Activated naive CD4-positive, alpha-beta T cell treated with anti-CD3 and anti-CD28 coated beads, Interleukin-2, amount 50 U/mL, for 72 hours (primary cell): Measurements from ENCODE around the gene CLIP4. TPM values are rescaled to one million over a fixed set of nuclear protein-coding genes. Genes with fewer than 3 reads are reported as not detected.

Source experiments
- ATAC-seq, 2 donors: fragments of 150-1000 bp; cut with Tn5 transposase; 2 replicates each; pipeline ENCODE4 v1.10.0; 2021; ENCODE audit warnings: mild to moderate bottlenecking in 2 of 2, moderate library complexity in 2 of 2
- DNase-seq, 2 donors: peaks; one replicate each; pipeline ENCODE4 v3.0.0; 2021 to 2022; ENCODE audit warnings: low spot score in 2 of 2
- H3K27ac Mint-ChIP-seq, 2 donors: one replicate each; pipeline ENCODE4 v1.8.0; 2022; ENCODE audit warnings: mild to moderate bottlenecking in 2 of 2, mixed read lengths in 2 of 2
- H3K36me3 Mint-ChIP-seq, 2 donors: one replicate each; pipeline ENCODE4 v1.8.0; 2022; ENCODE audit warnings: mixed read lengths in 2 of 2
- H3K9me3 Mint-ChIP-seq, 2 donors: one replicate each; pipeline ENCODE4 v1.8.0; 2022; ENCODE audit warnings: mixed read lengths in 2 of 2
- total RNA-seq, 2 donors: library from RNA; stranded (reverse); gene quantifications; one replicate each; pipeline ENCODE4 v1.2.3, GENCODE V29; 2022

CLIP4 gene
- total RNA-seq, 2 donors from 2014 or later, result 19.7 to 27.7 TPM

- H3K9me3 Mint-ChIP-seq, result no peaks in the 10 kb centered on the region
- no peak overlapping the region for H3K27ac Mint-ChIP-seq
- H3K36me3 Mint-ChIP-seq, result peaks cover 0 to 11% of the 10 kb centered on the region in 2 donors
- ATAC-seq (no peak), DNase-seq (no peak)
These were observed 41.9 kb downstream of the CLIP4 start for GRCh38 chr2:29157131-29157530.

DNA sequence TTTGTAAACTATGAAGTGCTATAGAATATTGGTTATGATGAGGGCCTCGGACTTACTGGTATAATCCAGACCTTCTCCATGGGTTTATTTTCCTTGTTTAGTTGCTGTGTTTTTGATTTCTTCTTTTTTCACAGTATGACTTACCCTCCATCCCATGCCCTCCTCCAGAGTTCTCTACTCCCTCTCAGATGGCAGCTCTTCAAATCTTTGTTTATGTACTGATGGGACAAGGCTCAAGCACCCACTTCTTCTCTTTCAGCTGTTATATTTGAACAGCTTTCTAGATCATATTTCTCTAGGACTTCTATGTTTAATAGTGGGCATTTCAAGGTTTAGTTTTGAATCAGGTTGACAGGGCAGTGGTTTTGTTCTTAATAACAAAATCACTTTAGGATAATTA is 43.9 kb downstream of the CLIP4 start:
- ATAC-seq, result no peak

GRCh38 chr2:29160184-29160583 is 45.0 kb downstream of the CLIP4 start:
- Mint-ChIP-seq H3K36me3 (no peaks in the 10 kb centered on the region), H3K9me3 (no peaks in the 10 kb centered on the region), H3K27ac (no peak overlapping the region)
- ATAC-seq (no peak), DNase-seq (no peak)

More for the DNA sequence above, 43.9 kb downstream of the CLIP4 start:
- DNase-seq, result no peak
- no peaks in the 10 kb centered on the region for H3K9me3 Mint-ChIP-seq
- H3K36me3 Mint-ChIP-seq, result no peaks in the 10 kb centered on the region
- H3K27ac Mint-ChIP-seq, result no peak overlapping the region

DNA sequence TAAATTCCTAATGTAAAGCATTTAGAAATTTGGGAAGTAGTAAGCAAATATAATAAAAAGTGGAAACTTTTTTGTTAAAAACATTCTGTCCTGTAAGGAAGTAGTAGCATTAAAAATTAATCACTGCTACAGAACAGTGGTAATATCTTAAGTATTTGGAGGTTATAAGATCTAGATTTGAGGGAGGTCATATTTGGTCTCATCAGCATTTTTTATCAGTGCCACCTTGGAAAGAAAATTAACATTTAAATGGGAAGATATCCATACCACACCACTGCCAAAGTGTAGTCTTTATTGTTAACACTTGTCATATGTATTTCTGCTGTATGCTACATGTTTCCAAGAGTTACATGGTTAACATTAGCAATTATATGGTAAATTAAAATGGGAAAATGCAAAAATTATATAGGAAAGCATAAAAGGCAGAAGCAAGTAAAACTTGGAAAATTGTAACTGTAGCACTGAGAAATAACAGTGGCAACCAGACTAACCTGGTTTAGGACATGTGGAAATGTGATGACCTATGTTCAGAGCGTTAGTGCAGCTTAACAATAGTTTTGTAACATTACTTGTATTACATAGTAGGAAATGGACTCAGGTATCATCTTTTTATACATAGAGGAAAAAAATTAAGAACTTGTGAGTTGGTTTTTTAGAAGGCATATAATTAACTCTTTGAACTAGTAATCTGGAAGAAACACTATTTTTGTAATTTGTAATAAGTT is 47.2 kb downstream of the CLIP4 start:
- no peaks in the 10 kb centered on the region for H3K36me3 Mint-ChIP-seq
- H3K27ac Mint-ChIP-seq, result no peak overlapping the region
- H3K9me3 Mint-ChIP-seq, result no peaks in the 10 kb centered on the region
- ATAC-seq, result no peak
- DNase-seq, result no peak

GRCh38 chr2:29164091-29164846 is 49.1 kb downstream of the CLIP4 start:
- no peak overlapping the region for H3K27ac Mint-ChIP-seq

DNA sequence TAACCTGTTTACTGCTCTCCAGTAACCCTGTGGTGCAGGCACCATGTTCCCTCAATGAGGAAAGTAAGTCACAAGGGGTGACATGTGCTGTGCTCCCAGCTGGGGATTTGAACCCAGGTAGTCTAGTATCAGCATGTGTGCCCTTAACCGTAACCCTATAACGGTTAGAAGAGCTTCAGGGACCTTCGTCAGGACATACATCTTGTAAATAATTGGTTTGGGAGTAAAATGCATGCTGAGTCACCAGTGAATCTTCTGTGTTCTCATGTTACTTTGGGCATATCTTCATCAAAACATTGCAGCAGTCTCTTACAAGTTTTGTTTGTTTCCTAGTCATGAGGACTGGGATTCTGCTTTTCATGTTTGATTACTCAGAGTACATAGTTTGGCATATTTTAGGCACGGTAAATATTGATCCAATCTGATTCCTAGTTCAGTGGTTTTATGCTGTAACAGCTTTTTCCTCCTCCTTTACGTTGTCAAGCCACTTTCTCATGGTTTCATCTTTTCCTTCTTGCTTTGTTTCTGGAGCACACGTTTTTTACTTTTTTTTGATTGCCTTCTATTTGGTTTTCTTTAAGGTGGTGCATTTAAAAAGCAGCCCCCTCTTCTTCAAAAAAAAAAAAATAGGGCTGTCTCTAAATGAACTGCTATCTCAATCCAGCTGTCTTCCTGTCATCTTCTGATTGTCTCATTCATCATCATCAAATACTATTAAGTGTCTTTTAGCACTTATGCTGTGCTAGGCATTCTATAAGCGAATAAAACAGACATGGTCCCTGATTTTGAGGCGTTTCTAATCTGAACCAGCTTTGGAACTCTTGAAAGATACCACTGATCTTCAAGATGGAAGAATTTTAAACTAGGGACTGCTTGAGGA is 50.4 kb downstream of the CLIP4 start:
- DNase-seq (no peak), ATAC-seq (no peak)
- Mint-ChIP-seq H3K27ac (peak overlapping the region in 1 of 2 donors; percentile 41), H3K36me3 (no peaks in the 10 kb centered on the region), H3K9me3 (no peaks in the 10 kb centered on the region)

More at GRCh38 chr2:29164091-29164846, 49.1 kb downstream of the CLIP4 start:
- Mint-ChIP-seq H3K9me3 (no peaks in the 10 kb centered on the region), H3K36me3 (no peaks in the 10 kb centered on the region)
- ATAC-seq, result no peak
- DNase-seq, result no peak

DNA sequence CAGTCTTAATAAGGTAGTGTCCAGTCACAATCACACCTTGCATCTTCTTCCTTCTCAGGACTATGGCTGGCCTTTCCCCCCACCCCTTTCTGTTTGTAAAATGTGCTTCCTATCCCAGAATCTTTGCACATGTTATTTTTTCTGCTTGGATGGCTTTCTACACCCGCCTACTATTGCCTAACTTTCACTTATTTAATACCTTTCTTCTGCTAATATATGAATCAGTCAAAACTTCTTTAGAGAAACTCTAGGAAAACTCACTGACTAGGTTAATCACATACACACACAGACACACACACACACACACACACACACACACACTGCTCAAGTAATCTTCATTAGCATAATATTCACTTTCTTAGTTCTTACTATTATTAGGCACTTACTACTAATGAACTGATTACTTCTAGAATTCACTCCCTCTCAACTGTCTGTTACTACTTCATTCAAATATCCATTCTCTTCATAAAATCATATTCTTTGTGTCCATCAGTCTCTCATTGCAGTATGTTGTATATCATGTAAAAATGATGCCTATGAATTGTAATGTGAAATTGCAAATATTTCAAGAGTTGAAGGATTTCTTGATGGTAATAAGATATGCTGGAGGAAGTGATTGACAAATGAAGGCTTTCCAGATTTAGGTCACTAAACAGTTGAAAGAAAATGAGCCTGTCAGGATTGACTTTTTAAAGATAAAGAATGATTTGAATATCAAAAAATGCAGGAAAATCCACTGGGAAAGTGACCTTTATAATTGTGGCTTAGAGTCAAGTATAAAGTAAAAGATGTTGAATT is 51.2 kb downstream of the CLIP4 start:
- Mint-ChIP-seq H3K36me3 (no peaks in the 10 kb centered on the region), H3K9me3 (no peaks in the 10 kb centered on the region), H3K27ac (no peak overlapping the region)
- DNase-seq (no peak), ATAC-seq (no peak)

GRCh38 chr2:29174937-29175336 is 59.7 kb downstream of the CLIP4 start:
- Mint-ChIP-seq H3K27ac (no peak overlapping the region), H3K36me3 (peaks cover 0 to 6% of the 10 kb centered on the region in 2 donors), H3K9me3 (no peaks in the 10 kb centered on the region)
- no peak for ATAC-seq
- no peak for DNase-seq

GRCh38 chr2:29175338-29175737 is 60.1 kb downstream of the CLIP4 start:
- peaks cover 0 to 6% of the 10 kb centered on the region in 2 donors for H3K36me3 Mint-ChIP-seq
- ATAC-seq (no peak), DNase-seq (no peak)
- H3K27ac Mint-ChIP-seq, result no peak overlapping the region
- no peaks in the 10 kb centered on the region for H3K9me3 Mint-ChIP-seq

DNA sequence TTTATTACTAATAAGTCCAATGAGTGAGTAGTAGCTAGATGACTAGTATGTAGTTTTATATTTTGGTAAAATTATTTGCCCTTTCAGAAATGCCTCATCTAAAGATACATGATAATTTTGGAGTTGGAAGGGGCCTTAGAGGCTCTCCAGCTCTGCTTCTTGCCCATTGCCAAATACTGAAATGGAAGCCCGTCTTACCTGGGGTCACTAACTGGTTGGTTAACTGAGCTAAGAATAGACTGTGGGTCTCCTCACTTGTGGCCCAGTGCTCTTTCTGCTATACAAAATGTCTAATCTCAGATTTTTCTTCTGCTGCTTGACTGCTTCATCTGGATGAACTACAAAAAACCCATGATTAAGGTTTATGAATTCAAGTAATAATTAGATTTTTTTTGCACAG is 67.1 kb downstream of the CLIP4 start:
- Mint-ChIP-seq H3K27ac (no peak overlapping the region), H3K36me3 (peaks cover 0 to 16% of the 10 kb centered on the region in 2 donors), H3K9me3 (peaks cover 0 to 4% of the 10 kb centered on the region in 2 donors)
- no peak for ATAC-seq
- DNase-seq, result no peak

DNA sequence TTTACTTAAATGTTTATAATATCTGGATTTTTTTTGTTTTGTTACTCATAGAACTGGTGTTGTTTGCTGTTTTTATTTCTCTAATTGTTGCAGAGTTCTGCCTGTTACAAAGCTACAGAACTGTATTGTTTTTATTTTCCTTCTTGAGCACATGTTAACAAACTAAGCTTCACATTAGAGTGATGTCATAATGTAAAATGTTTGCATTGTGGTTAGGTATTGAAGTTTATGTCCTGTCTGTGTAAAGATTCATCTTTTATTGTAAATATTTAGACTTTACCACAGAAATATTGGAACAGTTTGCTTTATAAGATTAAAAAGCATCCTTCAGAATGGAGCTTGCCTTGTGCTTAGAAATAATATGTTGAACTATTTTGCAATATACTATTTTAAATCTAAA is 67.7 kb downstream of the CLIP4 start:
- no peak for ATAC-seq
- Mint-ChIP-seq H3K9me3 (peaks cover 0 to 9% of the 10 kb centered on the region in 2 donors), H3K36me3 (peaks cover 0 to 22% of the 10 kb centered on the region in 2 donors), H3K27ac (no peak overlapping the region)
- no peak for DNase-seq

GRCh38 chr2:29184531-29184930 is 69.3 kb downstream of the CLIP4 start:
- no peak for DNase-seq
- no peak for ATAC-seq
- Mint-ChIP-seq H3K27ac (no peak overlapping the region), H3K9me3 (peaks cover 0 to 10% of the 10 kb centered on the region in 2 donors), H3K36me3 (peaks cover 0 to 27% of the 10 kb centered on the region in 2 donors)

GRCh38 chr2:29186817-29187216 is 71.6 kb downstream of the CLIP4 start:
- H3K27ac Mint-ChIP-seq, result no peak overlapping the region
- ATAC-seq (no peak), DNase-seq (no peak)
- H3K9me3 Mint-ChIP-seq, result peaks cover 0 to 10% of the 10 kb centered on the region in 2 donors
- peaks cover 0 to 27% of the 10 kb centered on the region in 2 donors for H3K36me3 Mint-ChIP-seq

GRCh38 chr2:29187926-29188325 is 72.7 kb downstream of the CLIP4 start:
- peaks cover 0 to 21% of the 10 kb centered on the region in 2 donors for H3K36me3 Mint-ChIP-seq
- DNase-seq (no peak), ATAC-seq (peak in 1 of 2 donors; percentile 25)
- peaks cover 0 to 10% of the 10 kb centered on the region in 2 donors for H3K9me3 Mint-ChIP-seq
- H3K27ac Mint-ChIP-seq, result no peak overlapping the region

DNA sequence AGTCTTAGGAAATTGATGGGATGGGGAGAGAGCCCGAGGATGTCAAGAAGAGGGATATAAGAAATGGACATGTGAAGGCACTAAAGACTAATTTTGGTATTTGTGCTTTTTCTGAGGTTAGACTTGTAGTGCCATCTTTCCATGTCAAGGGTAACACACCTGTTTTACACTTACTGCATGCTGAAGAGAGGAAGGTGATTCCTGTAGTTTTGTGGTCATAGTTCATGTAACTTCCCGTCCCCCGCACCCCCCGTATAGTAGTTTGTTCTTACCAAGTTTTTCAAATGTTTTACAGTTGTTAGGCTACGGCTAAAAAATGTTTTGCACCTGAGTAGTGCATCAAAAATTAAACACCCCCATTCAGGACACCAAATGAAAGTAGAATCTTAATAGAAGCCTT is 73.8 kb downstream of the CLIP4 start:
- Mint-ChIP-seq H3K36me3 (peaks cover 0 to 21% of the 10 kb centered on the region in 2 donors), H3K27ac (no peak overlapping the region), H3K9me3 (peaks cover 0 to 10% of the 10 kb centered on the region in 2 donors)
- ATAC-seq, result peak in 1 of 2 donors; percentile 88
- DNase-seq, result no peak

GRCh38 chr2:29191817-29192216 is 76.6 kb downstream of the CLIP4 start:
- peaks cover 0 to 12% of the 10 kb centered on the region in 2 donors for H3K36me3 Mint-ChIP-seq
- ATAC-seq (no peak), DNase-seq (no peak)
- peaks cover 0 to 6% of the 10 kb centered on the region in 2 donors for H3K9me3 Mint-ChIP-seq
- H3K27ac Mint-ChIP-seq, result no peak overlapping the region
